Right lobe of liver (tissue), 4 donors: ENCODE results near the gene SYT2.

Experiments
- POLR2A ChIP-seq: fragments of 450-650 bp; IDR thresholded peaks from one replicate; pipeline ENCODE4 v1.6.1; 2017; ENCODE audit warnings: antibody characterized with exemption, mild to moderate bottlenecking
- TF ChIP-seq, protein P1 (sequence below), 4 donors: fragments of 200-600 bp in 3 of 4; fragments of 450-650 bp in 1 of 4; IDR thresholded peaks; one replicate each; pipeline versions ENCODE4 v1.5.1 to v1.8.0; 2016 to 2022; ENCODE audit warnings: antibody characterized with exemption in 4 of 4, mild to moderate bottlenecking in 2 of 4
- donor health status: DM: no; HTN: no; CAD: no.
- donor health status: DM: no; HTN: no; CAD: no.
- donor health status: DM: no; HTN: yes; CAD: no.

DNA sequence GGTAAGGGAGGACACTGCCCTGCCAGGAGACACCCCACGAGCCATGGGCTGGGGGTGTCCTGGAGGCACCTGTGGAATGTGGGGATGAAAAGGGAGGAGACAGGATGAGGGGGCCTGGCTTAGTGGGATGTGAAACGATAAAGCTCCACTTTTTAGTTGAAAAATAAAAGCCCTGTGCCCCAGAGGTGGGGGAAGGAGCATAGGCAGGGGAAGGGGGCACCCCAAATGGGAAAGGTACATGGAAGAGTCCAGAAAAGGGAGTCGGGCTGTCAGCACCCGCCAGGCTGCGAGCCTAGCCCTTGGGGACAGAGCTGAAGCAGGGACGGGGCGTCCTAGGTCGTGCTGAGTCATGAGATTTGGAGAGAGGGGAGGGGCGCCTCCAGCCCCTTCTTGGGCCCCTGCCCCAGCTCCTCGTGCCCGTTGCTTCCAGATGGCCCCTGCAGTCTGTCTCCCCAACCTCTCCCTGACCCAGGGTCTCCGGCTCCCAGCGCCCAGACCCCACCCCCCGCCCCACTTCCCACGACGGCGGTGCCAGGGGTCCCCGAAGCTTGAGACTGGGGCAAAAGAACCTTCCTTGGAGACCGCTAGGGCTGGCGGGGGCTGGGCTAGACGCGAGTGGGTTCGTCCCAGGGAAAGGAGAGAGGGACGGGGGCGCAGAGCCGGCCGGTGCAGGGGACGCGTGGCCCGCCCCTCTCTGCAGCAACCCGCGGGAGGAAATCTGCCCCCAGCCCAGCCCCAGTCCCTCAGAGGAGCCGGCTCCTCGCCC is 795 bp downstream of the SYT2 start:
- TF ChIP-seq, protein P1, sequence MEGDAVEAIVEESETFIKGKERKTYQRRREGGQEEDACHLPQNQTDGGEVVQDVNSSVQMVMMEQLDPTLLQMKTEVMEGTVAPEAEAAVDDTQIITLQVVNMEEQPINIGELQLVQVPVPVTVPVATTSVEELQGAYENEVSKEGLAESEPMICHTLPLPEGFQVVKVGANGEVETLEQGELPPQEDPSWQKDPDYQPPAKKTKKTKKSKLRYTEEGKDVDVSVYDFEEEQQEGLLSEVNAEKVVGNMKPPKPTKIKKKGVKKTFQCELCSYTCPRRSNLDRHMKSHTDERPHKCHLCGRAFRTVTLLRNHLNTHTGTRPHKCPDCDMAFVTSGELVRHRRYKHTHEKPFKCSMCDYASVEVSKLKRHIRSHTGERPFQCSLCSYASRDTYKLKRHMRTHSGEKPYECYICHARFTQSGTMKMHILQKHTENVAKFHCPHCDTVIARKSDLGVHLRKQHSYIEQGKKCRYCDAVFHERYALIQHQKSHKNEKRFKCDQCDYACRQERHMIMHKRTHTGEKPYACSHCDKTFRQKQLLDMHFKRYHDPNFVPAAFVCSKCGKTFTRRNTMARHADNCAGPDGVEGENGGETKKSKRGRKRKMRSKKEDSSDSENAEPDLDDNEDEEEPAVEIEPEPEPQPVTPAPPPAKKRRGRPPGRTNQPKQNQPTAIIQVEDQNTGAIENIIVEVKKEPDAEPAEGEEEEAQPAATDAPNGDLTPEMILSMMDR (IDR thresholded peaks at IDR 0.05) = no peak
- TF ChIP-seq POLR2A = no peak
